COLO829 (cell line): ENCODE results near the gene PATJ.
A peak's percentile ranks its signal among the peaks of the same experiment; 100 is the strongest.

Experiments
- DNase-seq: peaks from one replicate; pipeline ENCODE4 v3.0.0; 2012; ENCODE audit warnings: low spot score

The PATJ gene

DNA sequence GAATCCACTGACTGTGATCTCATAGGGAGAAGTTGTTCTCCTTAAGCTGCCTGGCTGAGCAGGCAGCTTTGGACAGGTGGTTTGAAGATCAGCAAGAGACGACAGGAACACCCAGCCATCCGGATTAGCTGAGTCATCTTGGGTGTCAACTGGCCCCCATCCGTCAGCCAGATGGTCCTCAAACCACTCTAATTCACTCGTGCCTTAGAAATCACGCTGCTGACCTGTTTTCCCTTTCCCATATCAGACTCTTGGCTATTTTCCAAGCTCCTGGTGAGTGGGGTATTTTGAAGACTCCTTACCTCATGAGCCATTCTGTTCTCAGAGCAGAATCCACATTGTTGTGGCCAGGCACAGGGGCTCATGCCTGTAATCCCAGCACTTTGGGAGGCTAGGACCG, 303.3 kb downstream of the PATJ start:
- no peak for DNase-seq

- DNase-seq = no peak
These were observed 304.6 kb downstream of the PATJ start for GRCh38 chr1:62046927-62047326.

DNA sequence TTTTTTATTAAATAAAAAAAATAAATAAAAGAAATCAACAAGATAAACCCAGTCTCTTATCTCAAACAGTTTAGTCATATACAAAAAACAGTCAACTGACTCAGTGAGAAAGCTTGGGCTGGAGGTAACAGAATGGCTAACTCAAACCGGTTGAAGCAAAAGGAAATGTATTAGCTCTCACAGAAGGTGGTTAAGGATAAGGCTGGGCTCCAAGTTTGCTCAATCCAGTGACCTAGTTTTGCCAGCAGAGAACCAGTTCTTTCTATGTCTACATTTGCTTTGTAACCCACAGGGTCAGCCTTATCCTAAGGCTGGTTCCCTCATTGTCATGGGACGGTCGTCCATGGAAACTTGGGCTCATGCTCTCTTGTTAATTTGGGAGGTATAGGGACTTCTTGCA, 307.9 kb downstream of the PATJ start:
- DNase-seq = no peak

DNA sequence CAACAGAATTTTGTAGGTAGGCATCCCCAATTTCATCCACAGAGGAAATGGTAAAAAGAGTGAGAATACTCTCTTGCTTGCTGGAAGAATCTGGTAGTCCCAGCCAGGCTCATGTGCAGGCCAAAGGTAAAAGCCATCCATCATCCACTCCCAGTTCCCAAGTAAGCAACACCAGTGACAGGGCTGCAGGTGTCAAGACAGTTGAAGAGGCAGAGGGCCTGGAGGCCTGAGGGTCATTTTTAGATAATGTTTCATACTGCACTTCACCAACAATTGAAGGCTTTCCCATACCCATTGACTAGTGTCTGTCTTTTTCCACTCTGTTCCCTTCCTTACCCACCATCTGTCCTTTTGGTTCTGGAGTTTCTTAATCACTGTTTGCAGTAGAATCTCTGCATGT, 310.7 kb downstream of the PATJ start:
- no peak for DNase-seq

GRCh38 chr1:62054188-62054587, 311.9 kb downstream of the PATJ start:
- DNase-seq = no peak

- DNase-seq = no peak
These were observed 314.9 kb downstream of the PATJ start for GRCh38 chr1:62057230-62057629.

DNA sequence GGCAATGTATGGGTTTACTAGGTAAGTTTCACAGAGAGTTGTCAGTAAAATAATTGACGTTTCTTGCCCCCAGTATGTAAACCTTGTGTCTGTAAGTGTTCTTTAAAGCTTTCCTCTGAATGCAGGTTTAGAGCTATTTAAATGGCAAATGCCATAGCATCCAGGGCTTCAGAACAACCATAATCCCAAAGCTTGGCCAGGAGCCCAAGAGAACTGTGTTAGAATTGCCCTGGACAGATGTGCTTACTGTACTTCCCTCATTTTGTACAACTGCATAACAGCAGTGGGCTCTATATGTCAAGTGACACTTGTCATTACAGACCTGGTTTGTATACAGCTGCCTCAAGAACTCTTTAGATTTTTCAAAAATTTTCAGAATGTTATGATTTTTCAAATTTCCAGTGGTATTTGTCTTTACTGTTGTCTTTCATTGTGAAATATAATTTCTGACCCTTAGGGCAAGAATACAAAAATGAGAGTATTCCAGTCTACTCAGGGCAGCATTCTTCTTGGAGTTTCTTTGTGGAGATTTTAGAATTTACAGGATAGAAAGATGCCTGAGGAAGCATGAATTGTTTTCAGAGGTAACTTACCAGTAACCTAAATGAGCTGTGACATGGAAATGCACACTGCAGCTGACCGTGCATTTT, 315.5 kb downstream of the PATJ start:
- no peak for DNase-seq

DNA sequence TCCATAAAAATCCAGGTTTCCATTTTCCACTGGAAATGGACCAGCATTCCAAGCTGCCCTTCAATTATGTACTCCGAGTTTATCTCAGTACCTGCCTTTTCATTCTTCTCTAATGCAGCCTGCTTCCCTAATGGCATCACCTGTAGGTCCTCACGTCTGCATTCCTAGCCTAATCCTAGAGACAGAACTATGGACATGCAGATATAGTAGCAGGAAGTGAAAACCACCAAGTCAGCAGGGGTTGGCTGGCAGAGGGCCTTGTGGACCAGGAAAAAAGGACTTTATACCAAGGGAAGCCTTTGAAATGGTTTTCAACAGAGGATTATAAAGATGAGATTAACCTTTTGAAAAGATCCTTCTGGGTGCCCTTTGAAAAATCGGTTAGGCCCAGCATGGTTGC, 316.7 kb downstream of the PATJ start:
- no peak for DNase-seq

DNA sequence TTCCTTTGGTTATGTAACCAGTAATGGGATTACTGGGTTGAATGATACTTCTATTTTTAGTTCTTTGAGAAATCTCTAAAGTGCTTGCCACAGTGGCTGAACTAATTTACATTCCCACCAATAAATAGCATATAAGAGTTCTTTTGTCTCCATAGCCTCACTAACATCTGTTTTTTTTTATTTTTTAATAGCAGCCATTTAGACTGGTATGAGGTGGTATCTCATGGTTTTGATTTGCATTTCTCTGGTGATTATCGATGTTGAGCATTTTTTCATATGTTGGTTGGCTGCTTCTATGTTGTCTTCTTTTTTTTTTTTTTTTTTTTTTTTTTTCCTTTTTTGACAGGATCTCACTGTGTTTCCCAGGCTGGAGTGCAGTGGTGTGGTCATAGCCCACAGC, 319.8 kb downstream of the PATJ start:
- no peak for DNase-seq

- no peak for DNase-seq
These were observed 322.6 kb downstream of the PATJ start for GRCh38 chr1:62064829-62065407.

GRCh38 chr1:62066713-62067112, 324.4 kb downstream of the PATJ start:
- no peak for DNase-seq

DNA sequence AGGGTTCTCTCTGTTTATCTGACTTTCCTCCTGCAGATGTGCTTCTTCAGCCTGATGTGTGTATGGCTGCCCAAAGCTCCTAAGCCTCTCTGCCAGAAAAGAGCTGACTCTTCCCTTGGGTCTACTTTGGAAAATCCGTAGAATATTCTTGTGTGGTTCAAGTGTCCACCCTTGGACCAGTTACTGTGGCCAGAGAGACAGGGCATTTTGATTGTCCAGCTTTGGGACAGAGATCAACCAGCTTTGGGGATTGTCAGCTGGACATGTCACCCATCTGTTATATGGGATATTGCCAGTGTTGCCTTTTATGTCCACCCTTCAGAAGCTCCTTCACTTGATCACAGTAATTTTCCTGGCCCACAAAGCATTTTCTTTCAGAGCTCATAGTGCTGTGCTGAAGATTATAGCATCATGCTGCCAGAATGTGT, 326.1 kb downstream of the PATJ start:
- no peak for DNase-seq

GRCh38 chr1:62068978-62069377, 326.7 kb downstream of the PATJ start:
- no peak for DNase-seq

- DNase-seq = no peak
These were observed 328.2 kb downstream of the PATJ start for GRCh38 chr1:62070384-62071011.

DNA sequence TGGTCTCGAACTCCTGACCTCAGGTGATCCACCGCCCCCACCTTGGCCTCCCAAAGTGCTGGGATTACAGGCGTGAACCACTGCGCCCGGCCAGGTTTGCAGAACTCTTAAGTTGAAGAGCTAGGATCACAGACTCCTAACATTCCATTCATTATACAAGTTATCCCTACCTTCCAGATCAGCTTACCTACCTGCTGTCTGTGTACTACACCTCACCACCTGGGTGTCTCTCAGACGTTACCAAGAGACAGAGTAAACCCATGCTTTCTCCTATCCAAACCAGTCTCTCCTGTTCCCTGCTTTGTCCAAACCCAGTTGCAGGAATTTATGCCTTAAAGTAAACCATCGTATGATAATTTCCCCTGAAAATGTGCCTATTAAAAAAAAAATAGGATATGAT, 329.4 kb downstream of the PATJ start:
- DNase-seq = no peak

GRCh38 chr1:62076286-62076685, 334.0 kb downstream of the PATJ start:
- peak; percentile 89 for DNase-seq

GRCh38 chr1:62077821-62078220, 335.5 kb downstream of the PATJ start:
- DNase-seq = peak; percentile 62

GRCh38 chr1:62082456-62083363, 340.4 kb downstream of the PATJ start:
- peak; percentile 27 for DNase-seq

DNA sequence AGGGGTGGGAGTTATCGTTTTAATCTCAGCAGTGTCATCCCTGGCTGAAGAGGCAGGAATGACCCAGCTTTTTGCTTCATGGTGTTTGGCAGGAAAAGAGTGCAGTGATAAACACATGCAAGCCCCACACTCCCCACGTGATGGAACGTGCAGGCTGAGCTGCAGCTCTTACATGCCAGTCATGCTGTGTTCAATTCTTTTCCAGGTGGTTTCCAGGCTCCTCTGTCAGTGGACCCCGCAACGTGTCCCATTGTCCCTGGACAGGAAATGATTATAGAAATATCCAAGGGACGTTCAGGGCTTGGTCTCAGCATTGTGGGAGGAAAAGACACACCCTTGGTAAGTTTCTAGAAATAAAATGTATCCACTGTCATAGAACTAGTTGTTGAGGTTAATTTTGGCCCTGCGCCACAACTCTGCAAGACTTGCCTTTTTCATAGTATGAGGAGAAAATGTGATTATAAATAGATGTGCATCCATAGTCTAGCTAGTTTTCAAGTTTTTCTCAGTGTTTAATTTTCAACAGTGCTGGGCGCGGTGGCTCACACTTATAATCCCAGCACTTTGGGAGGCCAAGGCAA, 342.1 kb downstream of the PATJ start:
- DNase-seq = no peak

- DNase-seq = no peak
These were observed 346.2 kb downstream of the PATJ start for GRCh38 chr1:62088439-62088838.

GRCh38 chr1:62089570-62089969, 347.3 kb downstream of the PATJ start:
- no peak for DNase-seq

DNA sequence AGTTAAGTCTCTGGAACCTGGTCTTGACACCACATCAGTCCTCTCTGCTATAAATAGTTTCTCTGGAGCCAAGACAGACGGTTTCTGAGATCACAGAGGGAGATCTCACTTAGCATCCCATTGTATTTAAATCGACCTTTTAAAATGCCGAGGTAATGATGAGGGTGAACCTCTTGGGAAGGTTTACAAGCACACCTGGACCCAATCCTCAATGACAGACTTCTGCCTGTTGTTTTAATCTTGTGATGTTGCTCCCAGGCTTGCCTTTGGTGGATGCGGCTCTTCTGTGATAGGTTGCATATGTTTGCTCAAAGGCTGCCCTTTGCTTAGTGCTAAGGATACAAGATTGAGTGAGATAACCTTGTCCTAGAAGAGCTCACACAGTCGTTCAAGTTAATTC, 347.7 kb downstream of the PATJ start:
- no peak for DNase-seq
